Non-pigmented ciliary epithelial cell (primary cell): Measurements from ENCODE around the gene DIAPH2.
"Not testable (repeated sequence)": the region's sequence is repeated elsewhere in the genome, so short reads cannot be mapped to it uniquely, and the experiment has no call there.

ENCODE experiments used
- DNase-seq: peaks from one replicate; pipeline ENCODE4 v3.0.0-alpha.2; 2010; ENCODE audit warnings: low read depth

DIAPH2 gene

DNA sequence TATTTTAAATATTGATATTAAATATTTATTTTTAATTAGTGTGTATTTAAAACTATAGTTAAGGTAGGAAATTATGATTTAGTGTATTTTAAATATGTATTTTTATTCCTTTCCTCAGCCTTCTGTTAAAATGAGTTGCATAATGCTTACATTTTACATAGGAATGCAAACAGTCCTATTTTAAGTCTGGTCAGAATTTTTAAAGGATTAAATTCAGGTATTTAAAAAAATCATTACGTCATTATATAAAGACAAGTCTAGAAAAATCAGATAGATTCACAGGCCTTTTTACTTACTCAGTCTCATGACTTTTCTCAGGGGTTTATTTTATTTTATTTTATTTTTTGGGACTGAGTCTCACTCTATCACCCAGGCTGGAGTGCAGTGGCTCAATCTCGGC, 148.7 kb downstream of the DIAPH2 start:
- DNase-seq: no peak

DNA sequence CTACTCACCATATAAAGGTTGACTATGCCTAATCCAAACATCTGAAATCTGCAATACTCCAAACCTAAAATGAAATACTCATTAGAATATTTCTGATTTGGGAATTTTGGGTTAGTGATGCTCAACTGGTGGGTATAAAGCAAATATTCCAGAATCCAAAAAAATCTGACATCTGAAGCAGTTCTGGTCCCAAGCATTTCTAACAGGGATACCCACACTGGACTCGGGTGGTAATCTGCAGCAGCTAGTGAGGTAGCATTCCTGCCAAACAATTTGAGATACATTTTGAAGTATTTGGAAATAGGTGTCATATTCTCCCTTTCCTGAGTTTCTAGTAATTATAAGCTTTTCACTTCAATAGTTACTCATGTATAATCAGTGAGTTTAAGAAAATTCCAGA, 149.5 kb downstream of the DIAPH2 start:
- DNase-seq: no peak

DNA sequence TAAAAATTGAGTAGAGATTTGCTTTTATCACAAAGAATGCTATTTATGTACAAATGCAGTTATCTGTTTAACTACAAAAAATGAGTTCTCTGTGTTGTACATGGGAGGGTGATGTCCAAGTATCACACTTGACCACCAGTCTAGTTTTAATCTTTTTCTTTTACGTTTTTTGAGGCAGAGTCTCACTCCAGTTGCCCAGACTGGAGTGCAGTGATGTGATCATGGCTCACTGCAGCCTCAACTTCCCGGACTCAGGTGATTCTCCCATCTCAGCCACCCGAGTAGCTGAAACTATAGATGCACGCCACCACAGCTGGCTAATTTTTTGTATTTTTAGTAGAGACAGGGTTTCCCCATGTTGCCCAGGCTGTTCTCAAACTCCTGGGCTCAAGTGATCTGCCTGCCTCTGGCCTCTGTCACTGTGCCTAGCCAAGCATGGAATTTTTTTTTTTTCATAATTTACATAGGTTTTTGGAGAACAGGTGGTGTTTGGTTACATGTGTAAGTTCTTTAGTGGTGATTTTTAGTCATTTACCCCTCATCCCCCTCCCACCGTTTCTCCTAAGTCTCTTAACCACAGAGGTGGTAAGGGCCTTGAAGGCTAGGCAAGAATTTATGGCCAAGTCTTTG, 151.1 kb downstream of the DIAPH2 start:
- DNase-seq: no peak

DNA sequence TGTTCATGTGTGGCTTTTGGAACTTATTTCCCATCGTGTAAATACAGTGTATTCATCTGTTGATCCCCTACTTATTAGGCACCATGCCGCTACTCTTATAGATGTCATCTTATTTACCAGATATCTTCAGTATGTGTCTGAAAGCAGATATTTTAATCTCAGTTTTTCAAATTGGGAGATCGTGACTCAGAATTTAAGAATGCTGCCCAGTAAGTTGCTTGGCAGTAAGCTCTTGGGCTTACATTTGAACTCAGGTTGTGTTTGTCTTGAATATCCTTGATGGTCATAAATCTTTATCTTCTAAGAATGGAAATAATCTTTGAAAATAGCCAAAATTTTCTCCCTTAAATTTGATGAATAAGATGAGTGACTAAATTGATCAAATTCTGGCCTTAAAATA, 153.2 kb downstream of the DIAPH2 start:
- DNase-seq: no peak

DNA sequence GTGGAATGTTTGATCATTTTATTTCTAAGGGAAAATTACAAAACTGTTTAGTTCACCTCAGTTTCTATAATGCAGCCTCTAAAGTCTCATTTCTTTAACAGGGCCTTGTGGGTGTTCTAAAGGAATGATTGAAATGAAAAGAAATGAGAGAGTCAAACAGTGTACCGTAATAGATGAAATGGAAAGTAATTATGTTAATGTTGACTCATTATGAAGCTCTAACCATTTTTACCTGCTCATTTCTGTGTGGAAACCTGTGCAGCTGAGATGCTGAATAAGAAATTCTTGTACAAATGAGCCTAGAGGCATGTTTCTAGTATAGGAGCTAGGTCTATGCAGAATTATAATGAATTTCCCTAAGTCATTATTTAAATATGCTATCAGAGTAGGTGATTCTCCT, 153.9 kb downstream of the DIAPH2 start:
- no peak for DNase-seq

DNA sequence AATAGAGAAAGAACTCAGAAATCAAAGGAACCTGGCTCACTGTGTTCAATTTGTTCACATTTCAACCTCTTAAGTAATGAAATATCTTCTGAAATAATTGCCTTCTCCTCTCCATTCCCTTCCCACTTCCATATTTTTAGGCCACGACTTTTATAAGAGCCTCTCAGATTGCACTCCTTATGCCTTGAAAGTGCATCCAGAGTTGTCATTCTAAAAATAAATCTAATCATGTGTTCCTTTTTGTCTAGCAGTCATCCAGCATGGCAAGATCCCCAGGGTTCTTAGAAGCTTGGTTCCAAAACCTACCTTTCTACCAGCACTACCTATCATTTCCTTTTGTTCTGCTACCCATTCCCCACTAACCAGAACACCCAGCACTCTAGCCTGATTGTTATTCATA, 156.7 kb downstream of the DIAPH2 start:
- DNase-seq: no peak

DNA sequence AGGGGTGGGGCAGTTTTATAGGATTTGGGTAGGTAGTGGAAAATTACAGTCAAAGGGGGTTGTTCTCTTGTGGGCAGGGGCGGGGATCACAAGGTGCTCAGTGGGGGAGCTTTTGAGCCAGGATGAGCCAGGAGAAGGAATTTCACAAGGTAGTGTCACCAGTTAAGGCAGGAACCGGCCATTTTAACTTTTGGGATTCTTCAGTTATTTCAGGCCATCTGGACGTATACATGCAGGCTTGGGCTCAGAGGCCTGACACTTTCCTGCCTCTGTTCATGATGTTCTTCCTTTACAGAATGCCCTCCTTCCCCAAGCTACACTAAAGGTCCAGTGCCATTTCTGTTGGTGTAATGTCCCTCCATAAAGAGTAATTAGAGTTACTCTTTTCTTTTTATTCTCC, 157.2 kb downstream of the DIAPH2 start:
- DNase-seq: not testable (repeated sequence)

DNA sequence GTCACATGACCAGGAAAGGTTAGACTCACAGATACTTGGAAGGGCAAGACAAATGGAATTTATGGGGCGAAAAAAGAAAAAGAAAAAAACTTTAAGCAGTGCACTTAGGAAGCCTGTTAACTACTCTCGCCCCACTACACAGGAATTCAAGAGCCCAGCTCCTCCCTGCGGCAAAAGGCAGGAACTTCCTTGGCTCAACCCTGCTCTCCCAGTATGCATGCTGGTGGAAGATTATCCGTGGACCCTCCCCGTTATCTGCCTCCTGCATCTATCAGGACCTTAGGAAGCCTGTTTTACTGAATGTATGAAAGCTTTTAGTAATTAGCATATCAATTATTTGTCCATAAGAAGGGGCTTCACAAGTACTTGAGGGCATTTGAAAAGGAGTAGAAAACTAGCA, 158.9 kb downstream of the DIAPH2 start:
- no peak for DNase-seq

DNA sequence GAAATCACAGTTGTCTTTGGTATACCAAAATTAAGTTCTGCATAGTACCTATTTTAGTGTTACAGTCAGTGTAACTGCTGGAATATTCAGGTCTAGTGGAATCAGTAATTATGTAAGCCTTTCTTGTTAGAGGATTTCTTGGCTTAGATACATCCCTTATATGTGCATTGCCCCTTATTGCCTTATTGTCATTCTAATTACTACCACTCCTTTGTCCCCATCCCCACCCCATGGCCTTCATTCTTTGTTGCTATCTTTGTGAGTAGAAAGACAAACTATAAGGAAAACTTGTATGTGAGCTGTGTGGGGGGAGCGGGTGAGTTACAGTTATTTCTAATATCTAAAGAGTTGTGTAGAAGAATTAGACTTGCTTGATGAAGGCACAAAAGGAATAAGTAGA, 162.2 kb downstream of the DIAPH2 start:
- no peak for DNase-seq

DNA sequence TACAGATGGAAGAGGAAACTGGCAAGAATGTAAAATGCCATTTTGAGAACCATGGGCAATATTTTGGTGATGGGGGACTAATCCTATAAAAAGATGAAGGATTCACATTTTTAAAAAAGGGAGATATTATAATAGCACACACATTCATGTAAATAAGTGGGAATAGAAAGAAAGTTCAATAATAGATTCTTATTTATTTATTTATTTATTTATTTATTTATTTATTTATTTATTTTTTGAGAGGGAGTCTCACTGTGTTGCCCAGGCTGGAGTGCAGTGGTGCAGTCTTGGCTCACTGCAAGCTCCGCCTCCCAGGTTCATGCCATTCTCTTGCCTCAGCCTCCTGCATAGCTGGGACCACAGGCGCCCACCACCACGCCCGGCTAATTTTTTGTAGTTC, 174.8 kb downstream of the DIAPH2 start:
- DNase-seq: not testable (repeated sequence)

DNA sequence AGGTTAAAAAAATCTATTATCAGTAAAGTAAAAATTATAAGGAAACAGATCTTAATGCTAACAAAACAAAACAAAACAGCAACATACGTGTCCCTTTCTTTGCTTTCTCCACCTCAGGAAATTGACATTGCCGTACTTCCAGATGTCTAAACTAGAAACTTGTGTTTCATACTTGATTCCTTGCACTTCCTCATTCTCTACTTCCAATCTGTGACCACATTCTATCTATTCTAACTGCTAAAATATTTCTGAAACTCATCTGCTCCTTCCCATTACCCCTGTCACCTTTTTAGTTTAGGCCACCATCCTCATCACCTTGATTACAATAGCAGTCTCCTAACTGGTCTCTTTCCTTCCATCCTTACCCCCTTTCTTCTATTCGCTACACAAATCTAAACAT, 176.6 kb downstream of the DIAPH2 start:
- DNase-seq: no peak

DNA sequence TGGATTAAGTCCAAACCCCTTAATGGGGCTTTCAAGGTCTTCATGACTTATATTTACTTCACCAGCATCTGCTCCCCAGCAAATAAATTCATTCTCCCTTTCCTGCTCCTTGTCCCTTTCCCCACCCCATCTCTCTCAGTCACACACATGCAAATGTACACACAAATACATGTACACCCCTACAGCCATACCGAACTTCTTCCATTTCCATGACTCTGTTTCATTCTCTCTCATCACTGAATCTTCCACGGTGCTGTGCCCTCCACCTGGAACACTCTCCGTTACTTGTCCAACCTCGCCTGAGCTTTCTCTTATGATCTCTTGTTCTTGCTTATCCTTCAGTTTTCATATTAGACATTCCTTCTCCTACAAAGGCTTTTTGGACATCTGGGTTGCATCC, 177.0 kb downstream of the DIAPH2 start:
- no peak for DNase-seq

DNA sequence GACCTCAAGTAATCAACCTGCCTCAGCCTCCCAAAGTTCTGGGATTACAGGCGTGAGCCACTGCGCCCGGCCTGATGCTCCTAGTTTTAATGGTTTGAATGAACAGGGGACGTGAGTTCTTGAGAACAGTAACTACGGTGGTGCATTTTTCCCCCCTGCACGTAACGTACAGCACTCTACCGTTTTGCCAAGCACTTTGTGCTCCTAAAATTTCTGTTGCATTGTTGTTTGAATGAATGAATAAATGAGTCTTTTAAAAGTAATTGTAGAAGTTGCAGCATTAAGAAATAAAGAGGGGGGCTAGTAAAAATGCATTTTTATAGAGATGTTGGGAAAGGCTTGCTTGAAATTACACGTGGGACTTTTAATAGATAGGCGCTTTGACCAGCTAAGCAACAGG, 199.0 kb downstream of the DIAPH2 start, which contains the start of gene RPA4:
RPA4 (plus strand) TSS at position 301 of the 400 bp plus-strand sequence. CDS start 403 bp downstream, outside the sequence.
- DNase-seq: no peak

DNA sequence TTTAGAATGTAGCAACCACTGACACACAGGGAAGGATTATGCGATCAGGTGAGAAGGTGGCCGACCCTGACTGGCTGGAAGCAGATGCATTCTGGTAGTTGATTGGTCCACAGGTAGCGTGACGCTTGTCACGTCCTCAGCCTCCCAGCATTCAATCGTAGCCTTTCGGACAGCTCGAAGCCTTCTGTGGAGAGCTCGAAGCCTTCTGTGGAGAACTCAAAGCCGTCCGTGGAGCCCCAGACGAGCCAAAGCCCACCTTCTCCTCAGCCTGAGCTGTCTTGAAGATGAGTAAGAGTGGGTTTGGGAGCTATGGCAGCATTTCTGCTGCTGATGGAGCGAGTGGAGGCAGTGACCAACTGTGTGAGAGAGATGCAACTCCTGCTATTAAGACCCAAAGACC, 199.4 kb downstream of the DIAPH2 start:
- DNase-seq: no peak

DNA sequence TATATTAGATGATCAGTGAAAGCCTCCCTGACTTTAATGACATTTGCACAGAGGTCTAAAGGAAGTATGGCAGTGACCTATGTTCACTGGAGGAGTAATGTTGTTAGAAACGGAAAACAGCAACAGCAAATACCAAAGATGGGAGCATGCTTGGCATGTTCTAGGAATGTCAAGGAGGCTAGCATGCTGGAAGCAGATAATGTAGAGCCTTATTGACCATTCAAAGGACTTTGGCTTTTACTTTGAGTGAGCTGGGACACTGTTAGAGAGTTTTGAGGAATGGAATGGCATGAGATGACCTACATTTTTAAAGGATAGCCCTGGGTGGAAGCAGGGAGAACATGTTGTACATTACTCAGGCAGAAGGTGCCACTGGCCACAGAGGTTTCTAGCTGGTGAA, 205.1 kb downstream of the DIAPH2 start:
- DNase-seq: no peak

DNA sequence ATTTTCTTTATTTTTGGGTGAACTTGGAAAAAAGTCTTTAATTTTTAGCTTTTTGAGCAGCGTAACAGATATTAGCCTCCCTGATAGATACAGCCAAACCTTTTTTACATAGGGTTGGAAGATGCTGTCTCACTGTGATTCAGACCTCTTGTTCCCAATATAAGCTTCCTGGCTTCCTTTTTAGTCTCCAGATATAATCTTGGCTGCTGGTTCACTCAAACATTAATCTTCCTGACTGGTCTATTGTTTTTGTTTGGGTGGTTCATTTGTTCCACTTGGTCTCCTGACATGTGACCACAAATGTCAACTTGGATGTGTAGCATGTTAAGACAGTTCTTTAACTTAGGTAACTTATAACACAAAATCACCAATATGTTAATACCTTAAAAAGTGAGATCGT, 222.1 kb downstream of the DIAPH2 start:
- no peak for DNase-seq

DNA sequence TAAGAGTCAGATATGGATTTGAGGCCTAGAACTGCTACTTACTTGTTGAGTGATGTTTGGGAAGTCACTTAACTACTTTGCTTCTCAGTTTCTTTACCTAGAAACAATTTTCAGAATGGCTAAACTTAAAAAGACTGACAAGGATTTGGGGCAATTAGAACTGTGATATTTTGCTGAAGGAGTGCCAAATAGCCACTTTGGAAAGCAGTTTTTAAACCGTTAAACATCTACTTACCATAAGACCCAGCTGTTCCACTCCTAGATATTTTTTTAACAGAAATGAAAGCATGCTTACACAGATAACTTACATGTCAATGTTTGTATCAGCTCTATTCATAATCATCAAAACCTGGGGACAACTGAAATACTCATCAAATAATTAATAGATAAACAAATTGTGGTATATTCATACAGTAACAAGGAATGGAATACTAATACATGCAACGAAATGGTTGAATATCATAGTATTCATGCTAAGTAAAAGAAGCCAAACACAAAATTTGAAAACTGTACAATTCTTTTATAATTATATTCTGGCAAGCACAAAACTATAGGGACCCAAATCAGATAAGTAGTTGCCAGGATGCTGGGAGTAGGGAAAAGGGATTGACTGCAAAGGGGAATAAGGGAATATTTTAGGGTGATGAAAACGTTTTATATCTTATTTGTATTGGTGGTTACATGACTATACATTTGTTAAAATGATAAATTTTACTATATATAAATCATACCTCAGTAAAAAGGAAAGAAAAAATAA, 223.1 kb downstream of the DIAPH2 start:
- no peak for DNase-seq

DNA sequence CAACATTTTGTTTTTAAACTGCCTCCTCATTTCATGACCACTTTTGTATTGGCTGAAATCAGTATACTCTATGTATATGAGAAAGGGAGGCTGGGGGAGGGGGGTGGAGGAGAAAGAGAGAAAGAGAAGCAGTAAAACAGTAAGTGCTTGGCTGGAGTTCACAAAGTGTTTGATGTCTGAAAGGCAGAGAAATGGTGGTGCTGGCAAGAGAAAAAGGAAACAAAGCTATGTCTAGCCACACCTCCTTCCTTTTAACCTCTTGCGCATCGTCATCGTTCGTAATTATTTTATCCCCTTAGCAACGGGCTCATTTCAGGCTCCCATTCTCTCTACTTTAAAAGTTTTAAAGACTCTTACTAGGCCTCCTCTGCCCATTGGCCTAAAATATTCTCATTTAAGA, 224.6 kb downstream of the DIAPH2 start:
- no peak for DNase-seq

DNA sequence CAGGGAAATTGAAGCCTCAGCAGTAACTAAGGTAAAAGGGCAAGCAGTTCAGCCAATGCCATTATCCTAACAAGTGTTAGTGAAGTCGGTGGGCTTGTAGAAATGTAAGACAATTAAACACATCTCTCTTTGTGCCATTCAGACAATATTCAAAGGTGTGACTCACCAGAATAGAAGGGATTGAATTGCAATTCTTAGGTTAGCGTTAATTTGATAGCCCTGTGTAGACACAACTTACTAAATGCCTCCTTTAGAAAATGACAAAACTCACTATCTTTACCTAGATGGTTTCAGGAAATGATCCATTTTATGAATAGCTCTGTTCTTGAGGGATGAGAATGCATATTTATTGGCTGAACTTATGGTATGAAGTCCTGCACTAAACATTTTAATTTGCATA, 234.2 kb downstream of the DIAPH2 start:
- DNase-seq: no peak

DNA sequence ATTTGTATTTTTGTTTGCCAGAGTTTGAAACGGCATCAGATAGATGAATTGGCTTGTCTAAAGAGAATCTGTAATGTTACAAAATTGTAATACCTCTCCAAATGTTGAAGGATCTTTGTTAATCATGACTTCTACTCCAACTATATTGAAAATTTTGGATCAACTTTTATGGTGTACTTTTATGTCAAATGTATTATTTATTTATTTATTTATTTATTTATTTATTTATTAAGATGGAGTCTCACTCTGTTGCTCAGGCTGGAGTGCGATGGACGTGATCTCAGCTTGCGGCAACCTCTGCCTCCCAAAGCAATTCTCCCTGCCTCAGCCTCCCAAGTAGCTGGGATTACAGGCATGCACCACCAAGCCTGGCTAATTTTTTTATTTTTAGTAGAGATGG, 235.0 kb downstream of the DIAPH2 start:
- no peak for DNase-seq

DNA sequence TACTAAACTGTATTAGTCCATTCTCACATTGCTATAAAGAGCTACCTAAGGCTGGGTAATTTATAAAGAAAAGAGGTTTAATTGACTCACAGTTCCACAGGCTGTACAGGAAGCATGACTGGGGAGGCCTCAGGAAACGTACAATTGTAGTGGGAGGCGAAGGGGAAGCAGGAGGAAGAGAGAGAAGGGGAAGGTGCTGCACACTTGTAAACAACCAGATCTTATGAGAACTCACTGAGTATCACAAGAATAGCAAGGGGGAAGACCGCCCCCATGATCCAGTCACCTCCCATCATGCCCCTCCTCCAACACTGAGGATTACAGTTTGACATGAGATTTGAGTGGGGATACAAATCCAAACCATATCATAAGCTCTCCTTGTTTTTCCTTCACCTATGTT, 239.9 kb downstream of the DIAPH2 start:
- DNase-seq: no peak

DNA sequence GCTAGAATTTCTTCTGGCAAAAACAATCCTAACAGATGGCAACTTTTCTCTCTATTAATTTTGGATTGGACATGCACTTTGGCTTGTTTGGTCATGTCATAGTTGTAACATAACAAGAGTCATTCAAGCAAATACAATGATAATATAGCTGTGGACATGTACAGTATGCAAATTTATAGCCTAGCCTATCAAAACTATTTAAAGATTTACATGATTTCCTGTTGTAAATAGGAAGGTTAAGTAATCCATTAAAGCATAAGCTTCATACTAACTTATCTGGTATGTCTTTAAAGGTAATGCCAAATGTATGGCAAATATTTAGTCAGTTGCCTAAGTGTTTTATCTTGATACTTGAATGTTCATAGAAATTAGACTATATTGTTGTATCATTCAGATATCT, 244.4 kb downstream of the DIAPH2 start:
- DNase-seq: no peak

DNA sequence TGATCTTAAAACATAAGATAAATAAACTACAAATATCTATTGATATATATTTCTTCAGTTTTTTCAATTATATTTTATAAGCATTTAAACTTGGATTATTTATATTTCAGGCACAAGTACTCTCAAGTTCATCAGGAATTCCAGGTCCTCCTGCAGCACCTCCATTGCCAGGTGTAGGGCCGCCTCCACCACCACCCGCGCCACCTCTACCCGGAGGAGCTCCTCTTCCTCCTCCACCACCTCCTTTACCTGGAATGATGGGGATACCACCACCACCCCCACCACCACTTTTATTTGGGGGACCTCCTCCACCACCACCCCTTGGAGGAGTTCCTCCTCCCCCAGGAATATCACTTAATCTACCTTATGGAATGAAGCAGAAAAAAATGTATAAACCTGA, 273.1 kb downstream of the DIAPH2 start:
- DNase-seq: no peak

DNA sequence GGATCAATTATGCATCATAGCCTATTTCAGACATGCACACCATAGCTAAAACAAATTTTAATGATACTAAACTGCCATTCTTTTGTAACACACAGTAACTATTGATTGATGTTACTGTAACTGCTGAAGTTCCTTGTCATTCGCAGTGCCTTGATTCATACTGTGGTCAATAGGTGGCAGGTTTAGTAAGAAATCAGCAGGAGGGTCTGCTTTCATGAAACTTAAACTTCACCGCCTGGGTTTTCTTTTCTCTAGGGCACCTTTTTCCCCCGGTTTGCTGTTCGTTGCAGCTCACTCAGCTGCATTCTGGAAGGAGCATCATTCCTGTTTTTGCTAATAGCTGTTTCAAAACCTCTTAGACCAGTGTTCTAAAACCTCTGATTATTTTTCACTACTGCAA, 287.2 kb downstream of the DIAPH2 start:
- DNase-seq: no peak
